Stimulated activated CD8-positive, alpha-beta memory T cell treated with anti-CD3 and anti-CD28 coated beads, Interleukin-2, amount 100 ng/mL, for 48 hours (primary cell): Measurements from ENCODE around the gene CIC.

Source experiments
- DNase-seq, 2 donors: peaks; one replicate each; pipeline ENCODE4 v3.0.0-alpha.2; 2020; ENCODE audit warnings: low read depth in 2 of 2

Gene CIC

DNA sequence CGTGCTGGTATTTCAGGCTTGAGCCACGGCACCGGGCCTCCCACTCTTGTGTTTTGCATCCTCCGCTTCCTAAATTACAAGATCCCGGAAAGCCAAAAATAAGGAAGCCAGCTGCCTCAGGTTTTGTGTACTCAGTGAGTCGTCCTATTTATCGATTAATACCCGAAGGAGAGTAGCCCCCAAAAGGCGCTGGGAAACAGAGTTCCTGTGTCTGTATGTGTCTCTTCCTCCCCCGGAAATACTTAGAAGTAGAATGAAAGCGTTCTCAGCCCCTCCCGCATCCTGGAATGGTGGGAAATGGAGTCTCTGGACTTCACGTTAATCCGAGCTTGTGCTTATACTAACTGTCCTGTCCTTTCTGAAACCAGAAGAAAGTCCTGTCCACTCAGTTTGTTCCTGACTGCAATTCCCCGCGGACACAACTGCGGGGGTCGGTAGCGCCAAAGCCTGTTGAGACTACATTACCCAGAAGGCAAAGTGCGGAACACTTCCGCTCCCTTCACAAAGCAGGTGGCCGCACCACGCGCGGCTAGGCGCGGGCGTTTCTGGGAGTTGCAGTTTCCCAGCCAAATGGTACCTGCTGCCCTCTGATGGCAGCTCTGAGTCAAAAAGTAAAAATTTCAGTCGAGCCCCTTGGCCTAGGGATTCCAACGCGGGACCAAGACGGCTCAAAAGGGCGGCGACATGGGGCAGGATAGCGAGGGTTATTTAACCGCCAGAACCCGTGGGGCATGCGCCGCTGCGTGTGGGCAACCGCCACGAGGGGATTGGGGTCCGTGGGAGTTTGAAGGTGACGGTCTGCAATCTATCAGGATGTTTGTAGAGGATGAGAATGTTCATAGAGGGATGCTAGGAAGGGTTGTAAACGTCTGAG, 24.5 kb upstream of the CIC start:
- DNase-seq: peak; percentile 85 to 87

DNA sequence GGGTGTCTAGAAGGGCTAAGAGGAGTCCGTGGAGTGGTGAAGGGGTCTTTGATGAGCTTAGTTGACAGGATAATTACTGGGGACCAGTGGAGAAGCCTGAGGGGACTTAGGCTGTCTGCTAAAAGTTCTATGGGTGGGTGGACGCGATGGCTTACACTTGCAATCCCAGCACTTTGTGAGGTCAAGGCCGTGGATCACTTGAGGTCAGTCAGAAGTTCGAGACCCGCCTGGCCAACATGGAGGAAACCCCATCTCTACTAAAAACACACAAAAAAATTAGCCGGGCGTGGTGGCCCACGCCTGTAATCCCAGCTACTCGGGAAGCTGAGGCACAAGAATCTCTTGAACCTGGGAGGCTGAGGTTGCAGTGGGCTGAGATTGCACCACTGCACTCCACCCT, 23.8 kb upstream of the CIC start:
- no peak for DNase-seq

DNA sequence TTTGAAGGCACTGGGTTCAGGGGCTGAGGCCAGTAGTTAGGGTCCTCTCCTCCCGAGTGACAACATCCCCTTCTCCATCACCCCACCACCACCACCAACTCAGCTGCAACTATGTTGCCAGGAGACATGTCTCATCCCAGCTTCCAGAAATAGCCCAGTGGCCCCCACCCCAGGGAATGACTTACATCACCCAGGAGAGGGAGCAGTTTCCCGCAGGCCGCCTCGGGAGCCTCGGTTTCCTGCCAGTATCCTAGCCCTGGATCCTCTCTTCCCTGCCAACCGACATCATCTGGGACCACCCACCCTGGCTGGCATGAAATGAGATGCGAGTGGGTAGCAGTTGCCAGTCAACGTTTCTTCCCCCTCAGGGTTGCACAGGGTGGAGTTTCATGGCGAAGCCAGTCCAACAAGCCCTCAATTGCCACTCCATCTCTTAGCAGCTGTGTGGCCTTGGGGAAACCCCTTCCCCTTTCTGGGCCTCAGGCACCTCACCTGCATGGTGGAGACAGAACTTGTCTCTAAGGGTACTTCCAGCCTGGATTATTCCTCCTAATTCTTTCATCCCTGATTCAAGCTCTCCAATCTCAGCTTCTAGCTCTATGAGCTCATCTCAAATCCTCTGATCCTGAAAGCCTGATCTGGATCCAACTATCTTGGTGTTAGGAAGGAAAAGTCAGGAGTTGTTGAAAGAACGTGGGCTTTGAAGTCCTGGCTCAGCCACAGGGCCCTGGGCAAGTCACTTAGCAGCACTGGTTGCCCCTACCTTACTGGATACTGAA, 22.7 kb upstream of the CIC start:
- no peak for DNase-seq

DNA sequence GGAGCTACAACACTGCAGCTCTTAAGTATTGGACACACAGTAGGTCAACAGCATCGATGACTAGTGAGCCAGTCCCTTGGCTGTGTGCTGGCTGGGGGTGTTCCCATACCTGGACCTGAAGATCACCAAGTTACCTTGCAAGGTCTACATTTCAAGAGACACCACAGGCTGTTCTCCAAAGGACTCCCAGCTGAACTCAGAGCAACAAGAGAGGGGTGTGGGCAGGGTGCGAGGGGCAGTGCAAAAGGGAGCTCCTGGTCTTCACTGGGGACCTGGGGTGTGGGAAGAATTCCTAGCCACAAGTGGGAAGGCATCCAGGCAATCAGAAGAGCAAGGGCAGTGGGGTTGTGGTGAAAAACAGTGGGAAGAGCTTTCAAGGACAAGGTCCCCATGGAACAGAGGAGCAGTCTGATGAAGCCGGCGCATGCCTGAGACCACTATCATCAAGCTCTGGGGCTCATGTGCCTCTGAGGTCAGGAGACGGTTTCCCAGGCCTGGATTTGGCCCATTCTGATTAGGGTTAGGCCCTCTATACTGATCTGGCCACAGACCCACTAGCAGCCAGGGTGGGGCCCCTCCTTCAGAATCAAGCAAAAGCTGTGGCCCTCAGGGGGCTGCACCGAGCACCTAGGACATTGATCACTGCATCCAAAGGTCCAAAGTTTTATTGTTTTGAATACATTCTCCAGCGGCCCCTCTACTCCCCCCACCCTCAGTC, 22.0 kb upstream of the CIC start:
- DNase-seq: no peak

DNA sequence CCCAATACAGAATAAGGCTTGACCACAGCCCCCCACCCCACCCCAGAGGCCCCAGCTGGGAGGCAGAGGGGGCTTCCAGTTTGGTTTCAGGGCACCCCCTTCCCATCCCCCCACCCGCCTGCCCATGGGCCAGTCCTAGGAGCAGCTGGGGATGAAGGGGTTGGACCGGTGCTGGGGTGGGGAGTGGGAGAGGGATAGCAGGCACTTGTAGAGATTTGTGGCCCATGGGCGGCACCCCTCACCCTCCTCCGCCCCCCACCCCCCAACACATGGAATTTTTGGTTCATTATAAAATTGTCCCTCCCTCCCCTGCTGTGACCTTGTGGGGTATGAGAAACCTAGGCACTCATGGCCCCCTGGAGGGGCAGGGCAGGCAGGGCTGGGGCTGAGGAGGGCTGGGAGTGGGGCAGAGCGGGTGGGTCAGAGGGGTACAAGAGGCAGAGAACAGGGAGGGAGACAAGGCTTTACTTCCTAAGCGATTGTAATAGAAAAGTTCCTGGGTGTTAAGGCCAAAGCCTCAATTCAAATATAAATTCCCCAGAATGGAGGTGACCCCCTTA, 21.3 kb upstream of the CIC start:
- DNase-seq: no peak

DNA sequence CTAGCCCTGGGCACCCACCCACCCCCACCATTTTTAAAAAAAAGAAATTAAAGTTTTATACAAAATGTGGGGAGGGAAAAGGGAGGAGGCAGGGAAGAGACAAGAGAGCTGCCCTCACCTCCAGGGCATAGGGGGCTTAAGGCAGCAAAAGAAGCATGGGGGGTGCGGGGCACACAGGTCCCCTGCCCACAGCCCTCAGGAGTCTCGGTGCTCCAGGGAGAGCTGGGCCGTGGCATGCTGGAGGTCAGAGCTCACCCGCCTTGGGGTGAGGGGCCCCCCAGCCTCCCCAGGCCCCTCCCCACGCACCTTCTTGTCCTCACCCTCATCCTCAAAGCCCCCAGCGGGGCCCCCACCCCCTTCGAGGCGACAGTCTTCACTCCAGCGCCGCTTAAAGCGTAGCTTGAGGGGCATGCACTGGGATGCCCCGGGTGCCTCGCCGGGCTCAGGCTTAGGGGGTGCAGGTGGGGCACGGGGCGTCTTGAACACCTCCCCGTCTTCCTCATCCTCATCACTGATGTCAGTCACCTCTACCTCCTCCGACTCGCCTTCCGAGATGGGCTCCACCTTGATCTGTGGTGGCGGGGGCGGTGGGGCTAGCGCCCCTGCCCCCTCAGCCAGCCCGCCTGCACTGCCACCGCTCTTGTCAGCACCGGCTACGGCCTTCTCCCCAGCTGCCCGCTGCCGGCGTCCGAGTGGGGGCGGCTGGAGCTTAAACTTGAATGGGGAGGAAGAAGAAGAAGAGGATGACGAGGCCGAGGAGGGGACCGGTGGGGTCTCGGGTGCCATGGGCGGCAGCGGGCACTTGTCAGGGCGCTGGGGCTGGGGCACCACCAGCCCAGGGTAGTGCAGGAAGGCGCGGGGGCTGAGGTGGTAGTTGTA, 20.5 kb upstream of the CIC start:
- DNase-seq: no peak

DNA sequence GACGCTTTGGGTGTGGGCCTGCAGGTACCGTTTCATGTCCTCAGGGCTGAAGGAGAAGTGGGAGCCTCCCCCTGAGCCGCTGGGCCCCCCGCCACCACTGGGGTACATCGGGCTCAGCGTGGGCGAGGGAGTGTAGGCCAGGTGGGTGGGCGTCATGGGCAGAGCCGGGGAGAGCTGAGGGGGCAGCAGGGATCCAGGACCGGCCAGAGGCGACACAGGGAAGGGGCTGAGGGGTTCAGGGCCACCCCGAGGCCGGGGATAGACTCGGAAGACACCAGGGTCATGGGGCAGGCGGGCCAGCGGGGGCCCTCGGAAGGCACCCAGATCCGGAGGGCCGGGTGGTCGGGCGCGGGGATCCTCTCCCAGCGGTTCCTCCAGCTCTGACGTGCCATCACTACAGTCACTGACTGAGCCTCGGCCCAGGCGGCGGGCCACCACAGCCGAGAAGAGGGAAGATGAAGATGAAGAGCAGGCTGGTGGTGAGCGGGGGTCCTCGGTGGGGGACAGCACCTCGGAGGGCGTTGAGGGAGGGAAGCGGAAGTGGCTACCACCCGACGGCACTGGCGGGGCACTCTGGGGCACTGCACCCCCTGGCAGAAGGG, 19.8 kb upstream of the CIC start:
- no peak for DNase-seq

DNA sequence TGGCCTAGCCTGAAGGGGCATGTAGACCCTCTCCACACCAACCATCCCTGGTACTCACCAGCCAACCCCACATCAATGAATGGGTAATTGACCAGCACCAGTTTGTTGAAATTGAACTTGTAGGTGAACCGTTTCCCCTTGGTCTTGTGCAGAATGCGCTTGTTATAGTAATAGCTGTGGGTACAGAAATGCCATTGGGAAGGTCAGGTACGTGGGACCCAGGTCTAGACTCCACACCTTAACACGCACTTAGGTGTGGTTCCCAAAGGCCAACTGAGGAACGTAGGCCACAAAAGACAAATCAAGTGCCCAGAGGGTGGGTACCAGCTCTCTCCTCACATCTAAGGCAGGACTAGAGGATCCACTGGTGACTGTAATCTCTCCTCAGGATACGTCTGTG, 19.3 kb upstream of the CIC start:
- no peak for DNase-seq

DNA sequence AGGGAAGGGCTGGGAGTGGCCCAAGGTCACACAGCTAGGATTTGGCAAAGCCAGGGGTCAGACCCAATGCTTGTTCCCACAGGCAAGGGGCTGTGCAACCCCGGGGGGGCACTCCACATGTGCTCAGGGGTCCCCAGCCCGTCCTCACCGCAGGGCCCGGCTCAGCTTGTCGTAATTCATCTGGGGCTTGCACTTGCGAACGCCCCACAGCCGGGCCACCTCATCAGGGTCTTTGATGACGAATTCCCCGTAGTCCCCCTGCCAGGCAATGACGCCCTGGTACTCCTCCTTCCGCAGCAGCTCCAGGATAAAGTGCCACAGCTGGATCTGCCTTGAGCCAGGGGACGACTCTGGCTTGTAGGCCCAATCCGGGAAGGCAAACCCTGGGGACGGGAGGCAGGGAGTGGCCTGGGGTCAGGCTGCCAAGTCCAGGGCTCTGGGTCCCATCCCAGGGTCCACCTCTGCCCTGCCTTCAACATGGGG, 18.8 kb upstream of the CIC start:
- no peak for DNase-seq

DNA sequence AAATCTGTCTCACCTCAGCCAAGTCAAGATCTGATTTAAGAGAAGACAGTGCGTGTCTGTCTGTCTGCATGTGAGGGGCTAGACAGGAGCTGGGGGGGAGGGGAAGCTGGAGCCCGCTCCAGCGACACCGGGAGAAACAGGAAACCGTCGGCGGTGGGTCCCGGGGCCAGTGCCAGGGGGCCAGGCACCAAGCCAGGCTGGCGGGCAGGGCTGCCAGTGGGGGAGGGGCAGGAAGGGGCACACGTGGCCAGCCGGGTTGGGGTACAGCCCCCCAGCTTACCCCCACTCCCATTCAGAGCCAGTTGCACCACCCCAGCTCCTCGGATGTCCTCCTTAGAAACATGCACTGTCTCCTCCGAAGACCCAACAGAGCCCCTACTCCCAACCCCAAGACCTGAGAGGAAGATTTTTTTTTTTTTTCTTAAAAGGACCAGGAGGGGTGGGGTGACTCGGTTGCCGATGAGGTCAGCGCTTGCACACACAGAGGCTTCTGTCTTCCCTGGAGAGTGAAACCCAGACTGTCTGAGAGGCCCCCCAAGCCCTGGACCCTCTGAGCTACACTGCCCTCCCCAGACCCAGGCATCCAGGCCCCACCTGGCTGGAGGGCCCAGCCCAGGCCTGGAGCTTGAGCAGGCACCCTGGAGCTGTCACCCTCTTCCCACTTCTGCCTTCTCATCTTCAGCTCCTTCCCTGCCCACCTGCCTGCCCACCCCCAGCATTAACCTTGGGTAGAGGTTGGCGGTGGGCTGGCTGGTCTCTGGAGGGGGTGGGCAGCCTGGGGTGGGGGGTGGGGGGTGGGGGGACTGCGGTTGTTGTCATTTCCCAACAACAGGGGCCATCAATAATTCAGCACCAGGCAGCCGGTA, 18.2 kb upstream of the CIC start:
- DNase-seq: no peak

DNA sequence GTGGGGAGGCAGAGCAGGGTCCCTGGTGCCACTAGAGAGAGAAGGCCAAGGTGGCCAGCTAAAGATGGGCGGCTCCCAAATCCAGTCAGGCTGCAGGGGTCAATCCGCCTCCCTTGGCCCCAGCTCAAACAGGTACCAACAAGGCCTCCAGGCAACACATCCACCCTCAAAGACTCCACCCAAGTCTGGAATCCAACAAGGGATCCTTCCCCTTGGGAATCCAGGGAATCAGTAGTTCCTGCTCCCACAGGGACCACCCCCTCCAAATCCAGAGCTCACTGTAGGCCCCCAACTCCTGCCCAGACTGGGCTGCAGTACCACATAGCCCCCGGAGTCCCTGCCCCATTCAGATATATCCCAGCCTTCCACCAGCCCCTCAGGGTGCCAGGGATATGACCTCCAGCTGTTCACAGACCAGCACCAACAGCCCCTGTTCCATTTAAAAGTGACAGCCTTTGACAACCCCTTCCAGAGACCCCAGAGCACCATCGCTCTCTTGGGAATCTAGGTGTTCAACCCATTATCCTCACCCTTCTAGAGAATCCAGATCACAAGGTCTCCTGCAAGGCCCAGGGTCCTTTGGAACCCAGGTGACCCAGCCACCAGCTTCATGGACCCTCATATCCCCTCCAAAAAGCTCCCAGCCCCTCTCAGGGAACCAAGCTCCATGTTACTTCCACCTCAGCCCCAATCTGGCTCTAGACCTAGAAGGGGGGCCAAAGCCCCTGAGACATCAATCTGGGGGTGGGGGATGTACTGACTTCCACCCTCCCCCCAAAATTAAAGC, 17.3 kb upstream of the CIC start:
- no peak for DNase-seq

DNA sequence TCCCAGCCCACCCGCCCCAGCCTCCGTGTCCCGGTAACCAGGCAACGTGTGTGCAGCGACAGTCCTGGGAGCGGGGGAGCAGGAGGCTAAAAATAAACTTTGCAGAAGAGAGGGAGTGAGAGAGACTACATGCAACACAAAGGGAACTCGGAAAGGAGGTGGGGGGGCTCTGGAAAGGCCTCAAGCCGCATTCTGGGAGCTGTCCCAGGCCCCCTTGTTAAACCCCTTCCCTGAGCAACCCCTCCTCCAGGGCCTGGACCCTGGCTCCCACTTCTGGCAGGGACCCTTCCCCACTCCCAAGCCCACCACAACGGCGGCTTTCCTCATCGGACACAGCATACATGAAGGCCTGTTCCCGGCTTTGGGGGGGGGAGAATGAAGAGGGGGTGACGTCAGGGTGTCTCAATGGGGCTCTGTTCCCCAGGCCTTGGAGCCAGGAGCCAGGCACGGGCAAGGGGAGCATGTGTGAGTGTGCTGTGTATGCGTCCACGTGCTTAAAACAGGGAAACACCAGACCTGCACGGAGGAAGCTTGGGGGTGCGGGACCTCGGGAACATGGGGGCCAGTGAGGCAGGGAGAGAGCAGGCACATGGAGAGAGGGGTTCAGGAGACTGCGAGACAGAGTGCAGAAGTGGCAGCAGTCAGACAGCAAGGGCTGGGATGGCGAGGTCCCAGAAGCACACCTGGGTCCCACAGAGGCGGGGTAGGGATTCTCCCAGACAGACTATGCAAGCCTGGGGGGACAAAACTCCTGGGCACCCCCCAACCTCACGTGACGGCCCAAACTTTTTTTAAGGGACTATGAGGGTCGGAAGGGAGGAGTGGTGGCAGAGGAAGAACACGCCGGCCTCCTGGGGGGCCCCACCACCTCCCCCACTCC, 16.4 kb upstream of the CIC start:
- no peak for DNase-seq

DNA sequence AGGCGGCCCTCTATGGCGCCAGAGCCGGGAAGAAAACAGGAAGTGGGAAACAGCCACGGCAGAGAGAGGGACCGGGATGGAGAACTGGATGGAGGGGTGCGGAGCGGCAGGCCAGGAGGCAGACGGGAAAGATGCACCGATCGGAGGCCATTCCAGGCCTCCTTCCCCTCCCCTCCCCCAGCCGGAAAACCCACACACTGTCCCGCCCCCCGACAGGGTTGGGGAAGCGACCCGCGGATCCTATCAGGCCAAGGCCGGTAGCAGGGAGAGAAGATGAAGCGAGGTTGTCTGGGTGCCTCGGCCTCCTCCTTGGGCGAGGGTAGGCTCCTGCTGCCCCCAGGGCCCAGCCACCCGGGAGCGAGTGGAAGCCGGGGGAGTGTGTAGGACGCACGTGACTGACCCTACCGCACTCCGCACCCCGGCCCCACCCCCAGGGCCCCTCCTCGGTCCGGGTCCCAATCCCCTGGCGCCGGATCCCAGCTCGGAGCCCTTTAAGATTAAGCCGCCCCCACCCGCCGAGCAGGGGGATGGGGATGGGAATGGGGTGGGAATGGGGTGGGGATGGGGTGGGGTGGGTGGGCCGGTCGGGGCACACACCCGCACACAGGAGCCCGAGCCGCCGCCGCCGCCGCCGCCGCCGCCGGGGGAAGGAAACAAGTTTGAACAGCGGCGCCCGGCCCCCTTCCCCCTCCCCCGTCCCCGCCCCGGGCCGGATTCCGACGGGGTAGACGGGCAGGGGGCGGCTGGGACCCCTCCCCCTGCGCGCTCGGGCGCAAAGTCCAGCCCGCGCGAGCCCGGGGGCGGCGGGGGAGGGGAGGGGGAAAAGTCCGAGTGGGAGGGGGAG, 15.6 kb upstream of the CIC start:
- DNase-seq: no peak

DNA sequence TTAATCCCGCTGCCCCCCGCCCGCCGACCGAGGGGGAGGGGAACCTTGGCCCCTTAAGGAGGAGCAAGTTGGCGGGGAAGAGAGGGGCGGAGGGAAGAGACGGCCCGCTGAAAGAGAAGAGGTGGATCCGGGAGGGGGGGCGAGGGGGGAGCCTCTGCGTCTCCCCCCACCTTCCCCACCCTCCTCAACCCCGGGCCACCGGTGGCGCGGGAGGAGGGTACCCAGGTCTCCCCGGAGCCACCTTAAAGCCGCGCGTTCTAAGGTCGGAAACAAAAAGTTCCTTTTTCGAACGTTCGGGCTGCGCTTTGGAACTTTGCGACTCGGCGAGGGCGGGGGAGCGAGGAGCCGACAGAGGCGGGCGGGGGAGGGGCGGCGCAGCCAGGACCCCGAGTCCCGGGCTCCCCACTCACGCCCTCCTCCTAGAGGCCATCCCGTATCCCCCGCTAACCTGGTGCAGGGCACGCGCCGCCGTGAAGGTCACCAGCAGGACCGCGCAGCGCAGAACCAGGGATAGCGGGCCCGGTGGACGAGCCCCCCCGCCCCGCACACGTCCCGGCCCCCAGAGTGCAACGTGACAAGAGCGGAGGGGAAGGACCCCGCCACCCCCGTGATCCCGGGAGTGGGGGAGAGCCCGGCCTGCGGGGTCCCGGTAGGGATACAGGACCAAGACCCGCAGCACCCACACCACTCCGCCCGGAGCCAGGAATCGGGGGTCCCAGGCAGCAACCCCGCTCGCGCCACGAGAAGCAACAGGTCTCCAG, 14.8 kb upstream of the CIC start:
- DNase-seq: peak; percentile 57 to 68

DNA sequence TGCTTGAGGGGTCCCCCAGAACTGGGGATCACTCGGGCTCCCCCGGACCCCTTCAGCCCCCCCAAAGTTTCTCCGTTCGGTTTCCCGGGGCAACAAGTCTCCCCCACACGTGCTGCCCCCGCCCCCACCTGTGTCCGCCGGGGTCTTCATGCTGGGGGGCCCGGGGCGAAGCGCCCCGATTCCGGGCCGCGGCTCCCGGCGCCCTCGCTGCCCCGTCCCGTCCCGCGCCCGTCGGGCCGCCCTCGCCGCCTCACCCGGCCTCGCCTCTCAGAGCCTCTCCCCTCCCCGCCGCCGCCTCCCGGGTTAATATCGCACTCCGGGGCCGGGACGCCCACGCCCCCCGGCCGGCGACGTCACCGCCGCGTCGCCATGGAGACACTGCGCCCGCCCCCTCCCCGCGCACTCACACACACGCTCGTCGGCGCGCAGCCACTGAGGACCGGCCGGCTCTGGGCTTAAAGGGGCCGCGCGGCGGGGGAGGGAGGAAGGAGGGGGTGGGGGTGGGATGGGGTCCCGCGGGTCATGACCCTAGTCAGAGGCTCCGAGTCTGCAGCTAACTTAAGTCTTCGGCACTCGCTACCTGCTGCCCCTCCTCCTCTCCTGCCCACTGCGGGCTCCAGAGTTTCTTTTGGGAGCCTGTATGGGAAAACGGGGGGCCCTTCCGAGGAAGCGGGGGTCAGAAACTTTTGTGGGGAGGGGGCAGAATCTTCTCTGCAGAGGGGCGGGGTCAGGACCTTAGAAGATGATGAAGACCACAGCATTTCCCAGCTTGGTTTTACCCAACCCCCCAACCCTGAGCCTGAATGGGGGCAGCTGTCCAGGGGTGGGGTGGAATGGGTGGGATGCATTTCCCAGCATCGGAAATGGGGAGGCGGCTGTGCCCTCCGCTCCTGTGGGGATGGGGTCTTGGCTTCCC, 13.9 kb upstream of the CIC start, which contains the start of gene ERF:
ERF (minus strand) TSS at position 279 of the 916 bp plus-strand sequence; CDS start at position 150, 129 bp downstream.
- peak; percentile 89 to 93 for DNase-seq
